ENCODE measurements around the gene CDK5RAP3.
A peak's percentile ranks its signal among the peaks of the same experiment; 100 is the strongest.

The CDK5RAP3 gene

GRCh38 chr17:47949197-47949759 lies 21.6 kb upstream of the CDK5RAP3 start:
- peak; percentile 74 for DNase-seq

- no peak for DNase-seq
These were observed 21.0 kb upstream of the CDK5RAP3 start for GRCh38 chr17:47949946-47950345.

- DNase-seq = no peak
These were observed 20.5 kb upstream of the CDK5RAP3 start for GRCh38 chr17:47950448-47950847.

- no peak for DNase-seq
These were observed 18.5 kb upstream of the CDK5RAP3 start for GRCh38 chr17:47952171-47953021.

GRCh38 chr17:47953909-47954308 lies 17.0 kb upstream of the CDK5RAP3 start:
- DNase-seq = no peak

DNA sequence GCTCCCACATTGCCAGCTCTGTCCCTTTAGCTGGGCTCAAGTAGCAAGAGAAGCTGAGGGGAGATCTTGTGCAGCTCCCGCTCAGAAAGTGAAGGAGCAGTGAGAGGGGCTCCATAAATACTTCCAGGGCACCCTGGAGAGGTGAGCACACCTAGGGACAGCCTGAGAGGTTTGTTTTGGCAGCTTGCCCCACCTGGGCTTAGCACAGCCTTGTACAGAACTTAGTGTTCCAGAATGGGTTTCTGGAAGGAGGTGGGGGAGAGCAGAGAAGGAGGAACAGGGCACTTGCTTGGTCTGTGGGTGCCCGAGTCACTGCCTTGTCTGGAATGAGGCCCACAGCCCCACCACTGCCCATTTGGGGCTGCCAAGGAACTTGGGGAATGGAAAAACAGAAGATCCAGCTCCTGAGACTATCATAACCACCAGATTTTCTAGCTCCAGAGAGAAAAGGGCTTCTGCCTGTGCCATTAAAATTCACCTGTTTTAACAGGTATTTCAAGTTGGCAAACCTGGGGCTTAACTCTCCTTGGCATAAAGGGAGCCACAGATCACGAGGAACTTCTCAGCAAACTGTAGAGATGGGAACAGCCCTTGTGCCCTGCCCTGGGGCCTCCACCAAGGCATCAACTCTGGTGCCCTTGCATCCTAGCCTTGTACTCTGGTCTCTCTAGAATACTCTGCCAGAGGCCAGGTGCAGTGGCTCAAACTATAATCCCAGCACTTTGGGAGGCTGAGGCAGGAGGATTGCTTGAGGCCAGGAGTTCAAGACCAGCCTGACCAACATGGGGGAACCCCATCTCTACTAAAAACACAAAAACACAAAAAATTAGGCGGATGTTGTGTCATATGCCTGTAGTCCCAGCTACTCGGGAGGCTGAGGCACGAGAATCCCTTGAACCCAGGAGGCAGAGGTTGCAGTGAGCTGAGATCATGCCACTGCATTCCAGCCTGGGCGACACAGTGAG lies 15.1 kb upstream of the CDK5RAP3 start:
- no peak for DNase-seq

DNA sequence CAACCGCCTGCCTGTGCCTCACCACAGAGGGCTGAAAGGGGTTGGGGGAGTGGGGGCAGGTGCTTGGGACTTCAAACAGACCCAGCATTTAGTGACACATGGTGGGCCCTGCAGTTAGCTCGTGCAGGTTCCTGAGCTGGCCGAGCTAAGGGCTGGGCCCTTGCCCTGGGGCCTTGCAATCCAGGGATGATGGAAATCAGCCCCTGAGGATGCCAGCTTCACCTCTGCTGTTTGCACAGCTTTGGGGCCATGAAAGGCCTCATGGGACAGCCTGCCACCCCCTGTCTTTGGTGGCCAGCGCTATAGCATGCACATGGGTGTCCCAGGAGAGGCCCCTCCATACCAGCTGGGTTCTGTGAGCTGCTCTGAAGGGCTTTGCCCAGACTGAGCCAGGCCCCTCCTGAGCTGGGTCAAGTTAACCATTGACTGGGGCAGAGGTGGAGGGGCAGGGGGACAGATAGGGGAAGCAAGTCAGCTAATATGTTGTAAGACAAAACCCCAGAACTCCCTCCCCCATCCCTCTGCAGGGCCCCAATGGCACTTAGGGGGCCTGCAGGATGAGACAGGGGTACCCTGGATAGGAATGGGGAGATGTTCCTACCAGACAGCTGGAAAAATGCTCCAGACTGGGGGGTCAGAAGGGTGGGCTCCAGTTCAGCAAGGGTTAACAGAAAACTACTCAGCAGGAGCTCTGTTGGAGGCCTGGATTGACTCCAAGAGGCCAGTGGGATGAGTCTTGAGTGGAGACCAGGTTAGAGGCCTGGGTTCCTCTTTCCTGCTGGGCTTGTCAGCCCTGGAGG lies 13.9 kb upstream of the CDK5RAP3 start:
- DNase-seq = no peak

- no peak for DNase-seq
These were observed 13.1 kb upstream of the CDK5RAP3 start, which contains the start of gene PRR15L for GRCh38 chr17:47957591-47958490. TSS of gene PRR15L (minus strand) at chr17:47957883. CDS start at chr17:47953234, 4,649 bp downstream.

GRCh38 chr17:47959825-47960655 lies 10.9 kb upstream of the CDK5RAP3 start:
- no peak for DNase-seq

DNA sequence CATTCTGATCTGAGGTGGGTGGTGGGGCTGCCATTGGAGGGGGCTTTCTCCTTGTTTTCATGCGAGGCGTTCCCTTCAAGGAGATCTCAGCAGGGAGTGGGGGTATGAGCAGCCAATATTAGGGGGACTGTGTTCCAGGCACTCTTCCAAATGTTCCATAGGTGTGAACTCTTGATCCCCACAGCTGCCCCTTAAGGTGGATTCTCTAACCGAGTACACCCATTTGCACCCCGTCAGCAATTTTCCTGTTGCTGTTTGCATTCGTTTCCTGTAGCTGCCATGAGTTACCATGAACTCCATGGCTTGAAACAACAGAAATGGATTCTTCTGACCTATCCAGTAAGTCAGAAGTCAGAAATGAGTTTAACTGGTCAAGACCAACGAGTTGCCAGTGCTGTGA lies 9.5 kb upstream of the CDK5RAP3 start:
- DNase-seq = no peak

DNA sequence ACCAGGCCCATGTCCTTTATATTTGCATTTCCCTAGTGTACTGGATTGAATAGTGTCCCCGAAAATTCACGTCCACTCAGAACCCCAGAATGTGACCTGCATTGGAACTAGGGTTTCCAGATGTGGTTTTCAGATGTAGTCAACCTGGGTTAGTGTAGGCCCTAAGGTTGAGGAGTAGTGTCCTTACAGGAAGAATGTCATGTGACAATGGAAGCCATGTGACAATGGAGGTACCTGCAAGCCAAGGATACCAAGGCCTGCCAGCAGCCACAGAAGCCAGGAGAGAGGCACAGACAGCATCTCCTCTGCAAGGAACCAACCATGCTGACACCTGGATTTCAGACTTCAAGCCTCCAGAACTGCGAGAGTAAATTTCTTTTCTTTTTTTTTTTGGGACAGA lies 8.0 kb upstream of the CDK5RAP3 start:
- DNase-seq = no peak

DNA sequence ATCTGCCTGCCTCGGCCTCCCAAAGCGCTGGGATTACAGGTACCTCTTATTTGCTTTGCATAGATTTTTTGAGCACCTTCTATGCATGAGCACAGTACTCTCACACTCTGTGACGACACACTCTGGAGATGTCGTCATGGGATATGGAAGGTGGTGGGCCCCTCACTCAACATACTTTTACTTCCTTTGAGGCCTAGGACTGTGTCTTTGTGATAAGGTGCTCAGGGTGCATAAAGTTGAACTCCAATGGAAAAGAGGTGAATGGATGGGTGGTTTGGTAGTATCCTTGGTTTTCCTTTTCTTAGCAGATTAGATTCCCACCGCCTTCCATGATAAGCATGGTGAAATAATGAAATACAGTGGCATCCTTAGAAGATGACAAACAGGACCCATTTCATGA lies 6.1 kb upstream of the CDK5RAP3 start:
- DNase-seq = no peak

- DNase-seq = no peak
These were observed 4.8 kb upstream of the CDK5RAP3 start for GRCh38 chr17:47966079-47966519.

DNA sequence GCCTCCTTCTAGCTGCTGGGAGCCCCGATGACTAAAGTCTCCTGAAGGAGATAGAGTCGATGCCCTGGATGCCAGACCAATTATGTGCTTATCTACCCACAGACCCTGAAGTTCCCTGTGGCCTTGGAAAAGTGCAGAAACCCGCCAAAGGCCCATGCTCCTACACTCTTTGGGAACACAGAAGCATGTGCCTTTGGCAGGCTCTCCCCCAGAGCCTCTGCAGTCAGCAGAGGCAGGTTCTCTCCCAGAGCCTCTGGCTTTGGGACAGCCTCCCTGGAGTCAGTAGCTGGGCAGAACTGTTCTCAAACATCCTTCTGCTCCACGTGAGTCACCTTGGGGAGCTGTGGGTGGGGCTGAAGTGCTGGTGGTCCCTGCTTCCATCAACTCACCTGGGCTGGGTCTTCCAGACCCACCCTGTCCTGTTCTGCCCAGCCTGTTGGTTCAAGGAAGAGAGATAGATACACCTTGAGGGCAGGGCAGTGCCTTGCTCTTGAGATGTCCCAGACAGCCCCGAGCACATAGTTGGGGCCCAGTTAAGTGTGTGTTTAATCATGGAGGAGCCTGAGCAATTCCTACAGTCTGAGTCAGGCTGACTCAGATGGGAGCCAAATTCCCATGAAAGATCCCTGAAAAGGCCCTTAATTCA lies 3.2 kb upstream of the CDK5RAP3 start:
- DNase-seq = no peak

- DNase-seq = no peak
These were observed 2.1 kb upstream of the CDK5RAP3 start for GRCh38 chr17:47968836-47969235.

DNA sequence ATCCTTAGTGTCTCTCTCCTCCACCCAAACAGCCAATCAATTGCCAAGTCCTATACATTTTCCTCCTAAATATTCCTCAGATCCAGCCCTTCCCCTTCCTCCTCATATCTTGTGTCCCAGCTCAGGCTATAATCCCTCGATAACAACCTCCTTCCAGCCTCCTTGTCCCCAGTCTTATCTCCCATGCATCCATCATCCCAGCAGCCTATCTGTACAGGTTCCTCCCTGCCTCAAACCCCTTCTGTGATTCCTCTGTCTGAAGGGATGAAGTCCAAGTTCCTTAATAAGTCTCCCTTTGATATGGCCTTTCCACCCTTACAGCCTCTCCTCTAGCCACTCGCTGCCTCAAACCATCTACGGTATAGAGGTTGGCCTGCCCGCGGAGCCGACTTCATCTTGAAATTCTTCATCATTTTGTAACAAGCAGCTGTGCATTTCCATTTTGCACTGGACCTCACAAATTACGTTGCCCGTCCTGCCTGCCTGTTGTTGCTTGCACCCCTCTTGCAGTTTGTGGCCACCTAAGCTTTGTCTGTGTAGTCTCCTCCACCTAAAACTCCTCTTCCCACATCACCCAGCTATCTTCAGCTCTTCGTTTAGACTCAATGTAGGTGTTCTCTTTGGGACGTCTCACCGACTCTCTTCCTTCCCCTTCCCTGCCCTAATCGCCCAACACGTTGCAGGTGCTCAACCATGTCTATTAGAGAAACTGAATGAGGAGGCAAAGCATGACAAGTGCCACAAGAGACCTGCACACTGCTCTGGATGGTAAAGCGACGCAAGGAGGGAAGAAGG lies 786 bp upstream of the CDK5RAP3 start:
- no peak for DNase-seq

DNA sequence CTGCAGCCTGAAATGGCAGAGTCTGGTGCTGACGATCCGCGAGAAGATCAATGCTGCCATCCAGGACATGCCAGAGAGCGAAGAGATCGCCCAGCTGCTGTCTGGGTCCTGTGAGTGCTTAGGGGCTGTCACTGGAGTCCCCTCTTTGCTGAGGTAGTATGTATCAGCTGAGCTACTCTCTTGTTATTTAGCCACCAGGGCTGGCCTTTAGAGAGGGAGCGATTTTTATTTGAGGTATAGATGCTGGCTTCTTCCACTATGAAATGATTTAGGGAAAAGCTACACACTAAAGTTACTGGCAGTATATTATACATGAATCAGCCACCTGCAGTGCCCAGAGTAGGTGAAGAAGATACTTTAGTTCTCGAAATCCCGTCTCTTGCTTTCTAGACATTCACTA lies 2.6 kb downstream of the CDK5RAP3 start:
- DNase-seq = no peak

- DNase-seq = no peak
These were observed 4.4 kb downstream of the CDK5RAP3 start for GRCh38 chr17:47975189-47975822.
